Activated CD4-positive, CD25-positive, alpha-beta regulatory T cell treated with anti-CD3 and anti-CD28 coated beads, Interleukin-2, amount 50 U/mL, for 24 hours (primary cell): ENCODE measurements around the gene NTM.

ENCODE experiments used
- ATAC-seq, 2 donors: fragments of 150-1000 bp; cut with Tn5 transposase; one replicate each; pipeline ENCODE4 v1.10.0; 2021; ENCODE audit warnings: mild to moderate bottlenecking in 1 of 2, moderate library complexity in 1 of 2

The NTM gene

DNA sequence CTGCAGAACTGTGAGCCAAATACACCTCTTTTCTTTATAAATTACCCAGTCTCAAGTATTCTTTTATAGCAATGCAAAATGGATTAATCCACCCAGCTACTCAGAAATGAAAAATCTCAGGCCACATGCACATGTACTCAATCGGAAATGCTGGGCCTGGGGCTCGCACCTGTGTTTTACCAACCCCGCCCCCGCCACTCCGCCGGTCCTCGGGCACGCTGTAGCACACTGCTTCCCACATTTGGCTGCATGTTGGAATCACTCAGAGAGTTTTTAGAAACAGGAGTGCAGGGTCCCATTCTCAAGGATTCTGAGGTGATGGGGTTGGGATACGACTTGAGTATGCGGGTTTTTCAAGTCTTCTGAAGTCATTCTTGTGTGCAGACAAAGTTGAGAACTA, 284.4 kb downstream of the NTM start:
- ATAC-seq: no peak

DNA sequence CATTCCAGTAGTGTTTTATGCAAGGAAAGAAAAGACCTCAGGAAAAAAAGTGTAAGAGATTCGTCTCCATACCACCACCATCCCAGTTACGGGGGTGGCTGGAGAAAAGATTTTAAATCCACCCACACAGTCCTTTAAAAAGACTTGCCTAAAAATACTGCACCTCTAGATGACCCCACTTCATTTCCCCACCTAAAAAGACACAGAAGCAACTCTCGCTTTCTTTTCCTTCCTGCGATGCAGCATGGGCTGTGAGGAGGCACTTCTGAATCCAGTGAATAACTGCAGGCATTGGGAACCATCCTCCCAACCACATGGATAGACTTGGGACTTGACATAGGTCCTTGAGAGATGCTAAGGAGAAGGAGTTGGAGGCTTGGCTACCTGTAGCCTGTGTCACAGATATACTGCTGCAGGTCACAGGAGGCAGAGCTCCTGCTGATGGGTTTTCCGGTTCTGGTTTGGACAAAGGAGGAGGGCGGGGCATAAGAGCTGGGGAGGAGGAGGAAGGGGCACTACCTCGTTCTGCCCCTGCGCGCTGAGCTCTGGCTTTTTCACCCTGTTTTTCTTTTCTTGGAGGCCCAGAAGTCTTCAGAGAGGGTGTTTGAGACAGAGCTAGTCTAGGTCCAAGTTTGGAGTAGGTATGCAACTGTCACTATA, 285.9 kb downstream of the NTM start:
- no peak for ATAC-seq

DNA sequence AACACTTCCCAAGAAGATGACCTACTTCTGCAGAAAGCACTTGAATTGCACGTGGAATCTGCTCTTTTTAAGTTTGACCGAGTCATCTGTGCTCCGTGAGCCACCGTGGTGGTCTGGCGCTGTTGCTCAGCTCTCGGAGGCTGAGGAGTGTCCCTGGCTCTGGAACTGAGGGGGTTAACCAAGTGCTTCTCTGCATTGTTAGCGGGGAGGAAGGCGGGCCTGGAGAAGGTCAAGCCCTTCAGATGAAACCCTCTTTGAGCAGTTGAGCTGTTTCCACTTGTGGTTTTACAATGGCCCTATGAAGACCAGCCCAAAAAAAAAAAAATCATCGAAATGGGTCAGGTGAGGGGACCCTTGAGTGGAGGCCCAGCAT, 286.4 kb downstream of the NTM start:
- no peak for ATAC-seq

DNA sequence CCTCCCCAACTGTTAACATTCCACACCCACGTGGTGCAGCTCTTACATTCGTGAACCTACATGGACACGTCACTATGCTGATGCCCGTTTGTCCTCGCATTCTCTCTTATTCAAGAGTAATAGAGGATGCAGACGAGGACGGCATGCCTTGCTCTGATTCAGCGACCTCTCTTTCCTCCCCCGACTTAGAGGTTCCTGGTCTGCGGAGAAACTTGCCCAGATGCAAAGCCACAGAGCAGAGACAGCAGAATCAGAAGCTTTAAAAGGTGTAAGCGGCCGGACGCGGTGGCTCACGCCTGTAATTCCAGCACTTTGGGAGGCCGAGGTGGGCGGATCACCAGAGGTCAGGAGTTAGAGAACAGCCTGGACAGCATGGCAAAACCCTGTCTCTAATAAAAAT, 288.0 kb downstream of the NTM start:
- no peak for ATAC-seq

DNA sequence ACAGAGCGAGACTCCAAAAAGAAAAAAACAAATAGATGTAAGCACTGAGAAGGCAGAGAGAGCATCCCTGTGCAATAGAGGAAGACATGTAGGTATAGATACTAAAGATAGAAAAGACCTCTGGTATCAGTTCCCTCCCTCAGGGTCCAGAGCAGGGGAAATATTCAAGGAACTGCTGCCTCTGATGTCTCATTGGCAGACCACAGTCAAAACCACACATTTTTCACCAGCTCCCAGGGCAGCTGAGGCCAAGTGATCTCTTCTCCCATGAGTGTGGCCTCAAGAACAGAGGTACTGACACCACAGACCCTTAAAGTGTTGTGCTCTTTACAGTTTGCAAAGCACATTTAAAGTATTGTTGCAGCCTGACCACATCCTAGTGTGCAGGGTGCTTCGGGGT, 288.5 kb downstream of the NTM start:
- ATAC-seq: no peak

DNA sequence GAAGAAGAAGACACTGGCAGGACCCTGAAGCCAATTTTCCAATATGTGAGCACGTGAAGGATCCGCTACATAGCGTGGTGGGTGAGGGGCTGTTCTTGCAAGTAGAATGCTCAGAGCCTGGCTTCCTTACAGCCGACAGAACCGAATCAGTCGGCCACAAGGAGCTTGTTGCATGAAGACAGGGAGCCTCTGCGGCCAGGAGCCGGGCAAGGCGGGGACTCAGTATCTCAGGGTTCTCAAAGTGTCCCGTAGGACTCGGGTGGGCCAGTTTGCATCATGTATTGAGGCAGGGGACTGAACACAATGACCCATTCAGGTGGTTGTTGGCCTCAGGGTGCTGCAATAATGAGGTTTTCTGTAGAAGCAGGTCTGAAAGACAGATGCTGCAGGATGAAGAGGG, 289.5 kb downstream of the NTM start:
- no peak for ATAC-seq

DNA sequence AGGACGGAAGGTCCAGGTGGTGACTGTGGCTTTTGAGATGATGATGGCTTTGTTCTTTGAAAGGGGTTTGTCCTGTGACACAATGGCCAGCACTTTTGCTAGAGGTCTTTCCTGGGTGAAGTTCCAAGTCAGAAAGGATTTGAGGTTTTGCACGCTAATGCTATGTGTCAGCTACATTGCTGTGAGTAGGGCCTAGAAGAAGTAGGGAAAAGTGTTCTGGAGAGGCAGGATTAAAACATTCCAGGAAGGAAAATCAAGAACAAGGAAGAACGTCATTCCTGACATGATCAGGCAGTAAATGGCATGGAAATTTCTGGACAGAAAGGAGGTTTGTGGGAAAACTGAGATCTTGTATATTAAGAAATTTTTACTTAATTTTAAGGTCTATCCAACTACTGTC, 290.7 kb downstream of the NTM start:
- ATAC-seq: no peak

DNA sequence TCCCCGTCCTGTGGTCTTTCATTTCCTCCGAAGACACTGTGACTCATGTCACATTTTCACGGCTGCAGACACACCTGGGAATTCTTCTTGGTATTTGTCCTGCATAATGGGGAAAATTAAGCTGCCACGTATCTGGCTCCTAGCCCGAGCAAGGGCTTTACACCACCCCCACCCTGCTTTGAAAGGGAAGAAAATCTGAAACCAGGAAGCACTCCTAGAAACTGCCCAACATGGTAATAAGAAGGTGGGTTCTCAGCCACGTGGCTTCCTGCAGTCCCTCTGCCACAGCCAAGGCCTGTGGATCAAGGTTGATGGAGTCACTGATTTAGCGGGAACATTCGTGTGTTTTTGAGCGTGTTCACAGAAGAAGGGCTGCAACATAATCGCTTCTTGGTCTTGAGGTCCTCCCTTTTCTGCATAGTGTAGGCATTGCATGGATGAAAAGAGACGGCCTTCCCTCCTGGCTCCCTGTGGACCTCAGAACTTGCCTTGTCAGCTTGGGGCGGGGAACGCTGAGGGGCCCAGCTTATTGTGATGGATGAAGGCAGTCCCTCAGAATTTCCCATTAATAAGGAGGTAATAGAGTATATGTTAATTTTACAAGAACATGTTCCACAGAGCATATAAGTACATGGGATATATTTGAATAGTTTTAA, 292.0 kb downstream of the NTM start:
- ATAC-seq: no peak

DNA sequence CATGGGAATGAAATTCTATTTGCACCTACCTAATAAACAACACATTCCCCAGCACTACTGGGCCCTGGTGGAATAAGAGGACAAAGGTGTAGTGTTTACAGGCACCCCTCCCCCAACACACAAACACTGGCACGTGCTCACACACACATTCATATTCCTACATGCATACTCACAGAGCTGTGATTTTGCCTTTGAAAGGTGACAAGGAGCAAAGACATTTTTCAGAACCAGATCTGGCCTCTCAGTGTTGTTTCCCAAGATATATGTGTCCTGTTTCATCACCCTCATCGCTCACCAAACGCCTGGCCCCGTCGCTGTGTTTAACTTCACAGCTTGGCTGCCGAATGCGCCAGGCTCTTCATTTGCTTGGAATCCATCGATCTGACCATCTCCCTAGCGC, 292.6 kb downstream of the NTM start:
- ATAC-seq: no peak

DNA sequence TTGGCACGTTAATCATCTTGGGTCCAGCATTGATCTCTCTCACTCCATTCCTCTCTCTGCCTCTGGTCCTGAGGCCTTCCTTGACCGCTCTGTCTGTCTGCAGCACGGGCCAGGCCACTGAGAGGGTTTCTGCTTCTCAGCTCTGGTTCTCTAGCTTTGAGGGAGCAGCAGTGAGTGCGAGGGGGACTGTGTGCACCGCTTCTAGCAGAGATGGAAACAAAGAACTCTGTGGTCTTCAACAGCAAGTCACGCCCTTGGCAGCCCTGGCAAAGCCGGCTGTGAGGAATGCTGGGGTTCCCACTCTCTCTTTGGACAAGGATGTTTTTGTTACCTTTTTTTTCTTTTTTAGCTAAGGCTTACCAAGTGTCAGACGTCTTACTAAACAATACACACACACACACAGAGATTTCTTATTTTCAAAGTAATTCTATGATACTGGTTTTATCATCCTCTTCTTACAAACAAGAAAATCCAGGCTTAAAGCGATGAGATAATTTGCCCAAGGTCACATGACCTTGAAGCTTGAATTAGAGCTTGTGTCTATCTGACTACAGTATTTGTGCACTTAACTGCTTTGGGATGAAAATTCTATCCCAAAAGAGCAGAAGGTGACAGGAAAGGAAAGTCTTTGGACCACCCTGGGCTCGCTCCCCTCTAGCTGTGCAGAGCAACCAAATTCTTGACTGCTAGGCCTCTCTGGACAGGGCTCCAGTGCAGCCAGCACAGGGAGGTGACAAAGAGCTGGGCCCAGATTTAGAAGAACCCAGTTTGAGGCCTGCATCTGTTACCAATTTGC, 293.2 kb downstream of the NTM start:
- no peak for ATAC-seq

DNA sequence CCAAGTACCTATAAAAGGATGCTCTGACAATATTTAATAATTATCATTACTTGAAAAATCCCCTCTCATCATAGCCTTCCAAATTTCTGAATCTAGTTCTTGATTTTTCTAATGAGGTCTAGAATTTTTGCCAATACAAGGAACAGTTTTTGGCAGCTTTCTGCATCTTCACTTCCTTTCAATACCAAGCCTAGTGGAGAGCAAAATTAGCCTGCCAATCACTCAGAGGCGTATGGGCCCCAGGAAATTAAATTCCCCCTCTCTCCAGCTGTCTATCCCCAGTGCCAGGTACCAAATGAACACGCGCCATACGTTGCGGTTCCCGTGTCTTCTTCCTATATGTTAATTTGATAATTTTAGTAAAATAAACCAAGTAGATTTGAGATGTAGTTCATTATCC, 293.9 kb downstream of the NTM start:
- no peak for ATAC-seq

DNA sequence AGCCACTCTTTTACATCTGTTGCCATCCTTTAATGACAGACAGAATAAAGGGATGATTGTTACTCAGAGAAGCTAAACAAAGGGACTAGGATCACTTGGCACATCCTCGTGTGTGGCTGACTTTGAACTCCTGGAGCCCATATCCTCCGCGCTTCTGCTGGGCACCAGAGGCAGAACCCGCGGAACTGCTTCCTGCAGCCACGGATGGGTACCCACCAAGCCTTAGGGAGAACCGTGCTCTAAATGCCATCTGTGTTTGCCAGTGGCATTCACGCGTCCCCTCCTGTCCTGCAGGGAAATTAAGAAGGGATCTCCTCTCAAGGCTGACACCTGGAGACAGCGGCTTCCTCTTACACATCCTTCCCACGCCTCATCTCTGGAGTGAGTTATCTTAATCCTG, 294.4 kb downstream of the NTM start:
- ATAC-seq: no peak

DNA sequence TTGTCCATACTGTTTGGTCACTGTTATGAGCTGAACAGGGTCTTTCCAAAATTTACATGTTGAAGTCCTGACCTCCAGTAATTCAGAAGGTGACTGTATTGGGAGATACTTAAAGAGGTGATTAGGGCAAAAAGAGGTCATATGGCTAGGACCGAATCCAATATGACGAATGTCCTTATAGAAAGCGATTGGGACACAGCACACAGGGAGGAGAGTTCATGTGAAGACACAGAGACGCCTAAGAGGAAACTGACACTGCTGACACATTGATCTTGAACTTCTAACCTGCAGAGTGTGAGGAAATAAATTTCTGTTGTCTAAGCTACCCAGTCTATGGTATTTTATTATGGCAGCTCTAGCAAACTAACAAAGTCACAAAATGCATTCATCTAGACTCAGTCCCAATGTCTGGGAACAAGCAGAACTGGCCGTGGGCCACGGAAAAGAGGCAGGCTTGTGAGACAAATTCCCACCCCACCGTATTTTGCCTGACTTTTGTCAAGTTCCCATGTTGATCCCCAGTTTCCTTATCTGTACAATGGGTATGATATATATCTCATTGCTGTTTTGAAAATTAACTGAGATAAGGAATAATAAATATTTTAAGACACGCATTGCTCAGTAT, 295.0 kb downstream of the NTM start:
- ATAC-seq: no peak

DNA sequence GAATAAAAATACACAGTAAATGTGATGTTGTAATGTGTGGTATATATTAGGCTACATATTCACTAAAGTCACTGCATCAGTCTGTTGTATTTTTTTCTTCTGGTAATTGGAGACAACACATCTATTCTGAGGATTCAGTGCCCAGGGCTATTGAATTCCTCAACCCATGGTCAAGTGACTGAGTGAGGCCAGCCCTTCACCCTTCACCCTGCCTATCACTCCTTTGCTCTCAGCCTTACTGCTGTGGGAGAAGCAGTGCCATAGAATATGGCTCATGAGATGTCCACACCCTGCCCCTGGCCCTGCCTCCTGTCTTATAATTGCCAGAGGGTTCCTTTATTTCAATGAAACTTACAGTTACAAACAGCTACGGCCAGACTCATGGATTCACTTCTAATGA, 295.6 kb downstream of the NTM start:
- ATAC-seq: no peak

DNA sequence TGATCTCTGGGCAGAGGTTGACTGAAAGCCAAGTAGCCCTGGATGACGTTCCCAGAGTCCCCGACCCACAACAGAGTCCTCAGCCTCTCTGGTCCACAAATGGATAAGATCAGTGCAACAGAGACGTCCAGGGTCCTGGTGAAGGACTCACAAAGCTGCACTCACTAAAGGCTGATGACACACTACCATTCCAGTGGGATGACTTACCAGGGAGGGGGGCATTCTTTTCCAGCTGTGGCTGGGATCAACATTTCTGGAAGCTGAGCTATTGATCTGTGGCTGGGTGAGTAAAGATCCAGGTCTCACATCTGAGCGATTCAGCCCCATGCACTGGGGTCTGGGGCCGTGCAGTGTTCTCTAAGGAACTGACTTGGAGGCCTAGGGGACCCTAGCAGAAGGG, 296.2 kb downstream of the NTM start:
- no peak for ATAC-seq

DNA sequence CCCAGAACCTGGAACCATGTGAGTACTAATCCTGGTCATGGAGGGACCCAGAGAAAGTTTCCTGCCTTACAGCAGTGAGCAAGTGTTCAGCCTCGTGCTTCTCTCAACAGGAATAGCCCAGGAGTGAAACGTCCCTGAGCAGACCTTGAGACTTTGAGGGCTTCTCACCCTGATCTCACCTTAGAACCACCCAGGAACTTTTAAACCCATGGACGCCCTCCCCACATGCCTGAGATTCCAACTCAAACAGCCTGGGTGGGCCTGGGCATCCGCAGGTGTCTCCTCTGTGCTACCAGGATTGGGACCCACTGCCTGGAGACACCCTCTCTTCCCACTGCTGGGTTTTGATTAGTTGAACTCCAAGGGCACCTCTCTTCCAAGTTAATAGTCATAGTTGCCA, 297.2 kb downstream of the NTM start:
- ATAC-seq: no peak

DNA sequence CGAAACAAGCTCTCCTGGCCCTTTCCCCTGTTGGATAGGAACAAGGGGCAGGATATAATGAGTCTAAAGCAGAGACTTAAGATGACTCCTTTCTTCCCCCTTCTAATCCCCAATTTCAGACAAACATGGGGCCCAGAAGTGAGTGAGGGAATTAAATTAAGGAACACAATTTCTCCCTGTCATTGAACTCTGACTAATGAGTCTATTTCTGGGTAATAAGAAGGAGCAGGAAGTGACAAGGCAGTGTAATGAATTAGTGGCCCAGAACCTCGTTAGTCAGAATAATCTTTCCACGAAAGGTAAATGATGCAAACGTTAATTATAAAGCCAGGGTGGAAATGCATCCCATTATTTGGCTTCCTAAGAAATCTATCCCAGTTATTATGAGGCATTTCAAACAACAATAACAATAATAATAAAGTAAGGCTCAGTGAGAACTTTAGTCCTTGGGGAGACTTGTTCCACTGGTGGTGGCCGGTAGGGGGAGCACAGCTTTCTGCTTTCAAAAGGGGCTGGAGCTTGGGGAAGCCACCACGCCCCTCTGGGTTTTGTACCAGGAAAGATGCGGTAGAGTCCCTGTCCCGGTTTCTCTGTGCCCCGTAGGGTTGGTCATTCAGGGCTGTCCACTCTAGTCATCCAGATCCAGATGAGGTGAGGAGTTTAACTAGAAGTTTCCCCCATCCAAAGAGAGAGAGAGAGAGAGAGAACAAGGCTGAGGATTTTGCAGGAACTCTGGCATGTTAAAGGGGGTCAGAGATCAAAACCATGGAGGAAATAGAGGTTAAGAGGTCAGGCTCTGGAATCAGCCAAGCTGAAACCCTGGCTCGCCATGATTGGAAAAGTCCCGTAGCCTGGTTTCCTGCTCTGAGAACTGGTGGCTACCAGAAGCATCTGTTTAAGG, 298.3 kb downstream of the NTM start:
- ATAC-seq: no peak

DNA sequence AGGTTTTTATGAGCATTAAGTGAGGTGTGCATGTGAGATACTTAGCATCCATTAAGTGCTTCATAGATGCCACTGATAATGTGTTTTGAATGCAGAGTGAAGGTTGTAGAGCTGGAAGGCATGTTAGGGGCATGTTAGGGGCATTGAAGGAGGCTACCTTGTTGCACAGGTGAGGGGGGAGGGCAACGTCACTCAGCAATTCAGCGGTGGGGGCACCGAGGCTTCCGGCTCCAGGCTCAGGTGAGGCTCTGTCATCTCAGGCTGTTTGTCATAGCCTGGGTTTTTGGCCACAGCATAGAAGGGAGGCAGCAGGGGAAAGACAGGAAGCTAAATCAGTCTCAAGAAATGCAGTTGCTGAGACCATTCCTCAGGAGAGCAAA, 299.0 kb downstream of the NTM start:
- ATAC-seq: no peak

DNA sequence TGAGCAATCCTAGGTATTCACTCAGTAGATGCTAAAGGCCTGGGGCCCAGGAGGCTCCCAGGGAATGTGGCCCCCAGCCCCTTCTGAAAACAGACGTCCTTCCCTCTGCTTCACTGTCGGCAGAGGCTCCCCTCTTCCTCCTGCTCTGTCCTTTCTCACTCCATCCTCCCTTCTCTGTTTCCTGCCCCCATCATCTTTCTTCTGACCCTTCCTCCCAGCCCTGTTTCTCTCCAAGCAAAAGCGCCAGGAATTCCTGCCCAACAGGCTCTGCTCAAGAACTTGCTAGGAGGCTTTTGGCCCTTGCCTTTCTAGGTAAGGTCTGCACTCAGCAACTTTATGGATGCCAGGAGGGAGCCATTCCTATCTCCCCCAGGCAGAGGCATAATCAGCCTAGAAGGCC, 300.5 kb downstream of the NTM start:
- ATAC-seq: no peak

DNA sequence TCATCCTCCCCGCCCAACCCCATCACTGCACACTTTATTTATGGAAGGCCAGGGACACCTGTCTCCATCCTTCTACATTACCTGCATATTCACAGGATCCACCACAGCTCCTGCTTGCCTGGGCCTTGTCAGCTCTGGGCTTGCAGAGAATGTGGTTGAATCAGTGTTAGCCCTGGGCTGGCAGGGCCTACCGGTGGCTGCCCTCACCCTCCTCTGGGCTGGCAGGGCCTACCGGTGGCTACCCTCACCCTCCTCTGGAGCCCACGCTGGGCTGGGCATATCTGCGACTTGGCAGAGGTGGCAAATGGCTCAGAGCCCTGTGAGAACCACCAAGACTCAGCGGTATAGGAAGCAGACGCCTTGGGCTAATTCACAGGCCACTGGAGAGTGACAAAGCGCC, 300.9 kb downstream of the NTM start:
- ATAC-seq: no peak

DNA sequence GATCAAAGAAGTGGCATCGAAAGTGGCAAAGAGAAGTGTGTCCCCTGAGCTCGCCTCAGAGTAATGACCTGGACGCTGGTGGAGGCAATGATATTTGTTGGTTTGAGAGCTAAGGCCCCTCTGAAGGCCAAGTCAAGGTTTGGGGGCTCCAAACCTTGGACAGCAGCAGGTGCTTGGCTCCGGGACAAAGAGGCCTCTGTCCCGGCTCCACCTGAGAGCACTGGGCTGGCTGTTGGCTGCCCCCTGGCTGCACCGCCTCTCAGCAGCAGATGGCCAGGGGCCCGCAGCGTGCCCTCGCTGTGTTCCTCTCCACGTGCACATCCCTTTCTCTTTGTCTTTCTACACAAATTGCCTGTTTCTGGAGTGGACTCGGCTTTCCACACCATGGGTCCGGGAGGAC, 301.3 kb downstream of the NTM start:
- ATAC-seq: no peak

DNA sequence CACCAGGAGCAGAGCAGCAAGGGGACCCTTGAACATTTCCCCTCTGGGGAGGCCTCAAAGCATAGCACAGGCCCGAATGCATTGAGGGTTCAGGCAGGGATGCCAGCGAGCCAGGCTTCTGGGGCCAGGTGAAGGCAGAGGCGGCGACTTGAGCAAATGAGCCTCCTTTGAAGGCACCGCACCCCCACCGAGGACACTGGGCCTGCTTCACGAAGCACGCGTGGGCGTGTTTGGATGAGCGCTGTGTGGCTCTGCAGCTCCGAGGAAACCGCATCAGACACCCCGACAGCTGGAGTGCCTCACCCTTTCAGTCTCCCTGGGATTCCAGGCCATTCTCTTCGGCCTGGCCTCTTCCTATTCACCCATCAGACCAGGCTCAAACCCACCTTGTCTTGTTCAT, 301.8 kb downstream of the NTM start:
- no peak for ATAC-seq
